Measurements from ENCODE around the gene RAB7B.

The RAB7B gene

DNA sequence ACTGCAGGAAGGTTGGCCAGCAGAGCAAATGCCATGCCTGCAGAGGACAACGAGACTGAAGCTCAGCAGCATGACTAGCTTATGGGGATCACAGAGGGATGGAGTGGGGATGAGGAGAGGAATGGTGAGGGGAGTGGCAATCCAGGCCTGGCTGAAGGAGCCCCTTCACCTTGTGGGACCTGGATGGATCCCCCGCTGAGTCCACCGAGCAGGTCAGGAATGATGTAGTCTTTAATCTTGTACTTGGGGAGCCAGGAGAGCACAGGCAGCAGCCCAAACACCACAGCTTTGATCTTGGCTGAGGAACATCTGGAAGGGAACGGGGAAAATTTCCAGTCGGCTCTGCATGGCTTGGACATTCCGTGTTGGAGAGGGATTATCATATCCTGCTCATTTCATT lies 70.4 kb downstream of the RAB7B start:
- no peaks in the 10 kb centered on the region for H3K36me3 ChIP-seq (ENCODE audit: control insufficient read depth in 5 of 5, insufficient read depth in 5 of 5, low read length in 5 of 5)
- peaks cover 4 to 15% (median 7%) of the 10 kb centered on the region in 5 donors for H3K27me3 ChIP-seq (ENCODE audit: control insufficient read depth in 5 of 5, insufficient read depth in 4 of 5, low read length in 5 of 5)
- peaks cover 0 to 10% (median 0%) of the 10 kb centered on the region in 5 donors for H3K4me1 ChIP-seq (ENCODE audit: control insufficient read depth in 5 of 5, insufficient read depth in 5 of 5, low read length in 5 of 5)
- no peak overlapping the region for H3K4me3 ChIP-seq (ENCODE audit: low read depth in 1 of 5, low read length in 5 of 5)
- no peak overlapping the region for H3K27ac ChIP-seq (ENCODE audit: low read depth, low read length)
- H3K9me3 ChIP-seq (ENCODE audit: control insufficient read depth in 5 of 5, low read length in 5 of 5) = no peaks in the 10 kb centered on the region
- H3K9ac ChIP-seq (ENCODE audit: low read length in 5 of 5) = no peak overlapping the region

DNA sequence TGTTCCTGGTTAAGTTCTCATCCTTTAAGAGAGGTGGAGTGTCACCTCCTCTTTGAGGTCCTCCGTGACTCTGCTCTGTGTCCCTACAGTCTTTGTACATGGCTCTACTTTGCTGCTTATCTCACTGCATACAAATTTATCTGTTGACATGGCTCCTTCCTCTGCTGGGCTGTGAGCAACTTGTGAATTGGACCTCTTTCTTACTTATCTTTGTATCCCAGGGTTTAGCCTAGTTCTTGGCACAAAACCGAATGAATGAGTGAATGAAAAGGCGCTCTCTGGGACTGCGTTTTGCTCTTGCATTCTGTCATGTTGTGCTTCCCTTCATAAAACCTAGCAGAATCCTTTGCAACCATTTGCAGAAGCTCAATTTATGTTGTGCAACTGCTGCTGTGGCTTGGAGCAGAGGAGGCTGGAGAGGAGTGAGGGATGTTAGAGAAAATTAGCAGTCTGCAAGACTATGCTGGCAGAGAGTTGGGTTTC lies 72.4 kb downstream of the RAB7B start:
- H3K4me1 ChIP-seq (ENCODE audit: control insufficient read depth in 5 of 5, insufficient read depth in 5 of 5, low read length in 5 of 5) = peaks cover 0 to 11% (median 0%) of the 10 kb centered on the region in 5 donors

DNA sequence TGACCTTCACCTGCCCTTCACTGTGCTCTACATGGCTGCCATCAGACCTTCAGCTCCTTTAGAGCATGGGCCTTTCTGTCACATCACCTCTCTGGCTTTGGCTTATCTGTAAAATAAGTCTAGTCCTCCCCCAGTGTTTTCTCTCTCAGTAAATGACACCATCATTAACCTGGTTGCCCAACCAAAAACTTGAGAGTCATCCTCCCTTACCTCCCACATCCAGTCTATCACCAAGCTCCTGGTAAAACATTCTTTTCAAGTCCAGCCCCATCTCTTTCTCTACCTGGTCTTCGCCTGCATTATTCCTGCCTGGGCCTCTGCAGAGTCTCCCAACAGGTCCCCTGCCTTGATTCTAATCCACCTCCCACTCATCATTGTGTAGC lies 73.0 kb downstream of the RAB7B start:
- no peaks in the 10 kb centered on the region for H3K9me3 ChIP-seq (ENCODE audit: control insufficient read depth in 5 of 5, low read length in 5 of 5)
- peaks cover 4 to 12% (median 7%) of the 10 kb centered on the region in 5 donors for H3K27me3 ChIP-seq (ENCODE audit: control insufficient read depth in 5 of 5, insufficient read depth in 4 of 5, low read length in 5 of 5)
- no peak overlapping the region for H3K4me3 ChIP-seq (ENCODE audit: low read depth in 1 of 5, low read length in 5 of 5)
- H3K4me1 ChIP-seq (ENCODE audit: control insufficient read depth in 5 of 5, insufficient read depth in 5 of 5, low read length in 5 of 5) = peaks cover 0 to 15% (median 0%) of the 10 kb centered on the region in 5 donors
- no peak overlapping the region for H3K9ac ChIP-seq (ENCODE audit: low read length in 5 of 5)
- H3K36me3 ChIP-seq (ENCODE audit: control insufficient read depth in 5 of 5, insufficient read depth in 5 of 5, low read length in 5 of 5) = no peaks in the 10 kb centered on the region
- H3K27ac ChIP-seq (ENCODE audit: low read depth, low read length) = no peak overlapping the region

More for the DNA sequence above, 72.4 kb downstream of the RAB7B start:
- Histone ChIP-seq H3K4me3 (ENCODE audit: low read depth in 1 of 5, low read length in 5 of 5) (no peak overlapping the region), H3K36me3 (ENCODE audit: control insufficient read depth in 5 of 5, insufficient read depth in 5 of 5, low read length in 5 of 5) (no peaks in the 10 kb centered on the region), H3K27ac (ENCODE audit: low read depth, low read length) (no peak overlapping the region), H3K9me3 (ENCODE audit: control insufficient read depth in 5 of 5, low read length in 5 of 5) (no peaks in the 10 kb centered on the region), H3K9ac (ENCODE audit: low read length in 5 of 5) (no peak overlapping the region), H3K27me3 (ENCODE audit: control insufficient read depth in 5 of 5, insufficient read depth in 4 of 5, low read length in 5 of 5) (peaks cover 4 to 12% (median 7%) of the 10 kb centered on the region in 5 donors)

DNA sequence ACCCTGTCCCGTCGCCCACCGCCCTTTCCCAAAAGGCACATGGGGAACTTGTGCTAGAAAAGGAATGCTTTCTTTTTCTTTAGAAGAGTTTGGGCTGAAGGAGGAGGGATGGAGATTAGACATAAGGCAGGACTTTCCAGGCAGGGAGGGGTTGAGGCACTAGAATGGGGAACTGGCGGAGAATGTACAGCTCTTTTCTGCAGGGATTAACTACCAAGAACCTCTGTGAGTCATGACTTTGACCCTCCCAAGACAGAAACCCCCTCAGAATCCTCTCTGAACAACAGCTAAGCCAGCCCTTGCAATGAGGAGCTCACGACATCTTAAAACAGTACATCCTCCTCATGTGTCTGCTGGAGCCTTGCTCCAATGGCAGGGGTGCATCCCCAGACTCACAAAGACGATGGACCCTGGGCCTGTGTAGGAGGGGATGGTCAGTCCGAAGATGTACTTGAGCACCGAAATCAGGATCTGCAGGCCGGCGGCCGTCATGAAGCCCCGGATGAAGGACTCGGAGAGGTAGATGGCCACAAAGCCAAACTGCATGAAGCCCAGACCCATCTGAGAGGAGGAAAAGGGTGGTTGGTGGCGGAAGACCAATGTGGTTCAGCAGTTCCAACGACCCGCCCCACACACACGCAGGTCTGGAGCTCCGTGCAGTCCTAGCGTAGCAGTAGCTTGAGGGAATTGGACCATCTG lies 73.5 kb downstream of the RAB7B start:
- peaks cover 0 to 15% (median 0%) of the 10 kb centered on the region in 5 donors for H3K4me1 ChIP-seq (ENCODE audit: control insufficient read depth in 5 of 5, insufficient read depth in 5 of 5, low read length in 5 of 5)
- H3K4me3 ChIP-seq (ENCODE audit: low read depth in 1 of 5, low read length in 5 of 5) = no peak overlapping the region
- peaks cover 4 to 12% (median 7%) of the 10 kb centered on the region in 5 donors for H3K27me3 ChIP-seq (ENCODE audit: control insufficient read depth in 5 of 5, insufficient read depth in 4 of 5, low read length in 5 of 5)
- H3K9ac ChIP-seq (ENCODE audit: low read length in 5 of 5) = no peak overlapping the region
- no peak overlapping the region for H3K27ac ChIP-seq (ENCODE audit: low read depth, low read length)
- no peaks in the 10 kb centered on the region for H3K9me3 ChIP-seq (ENCODE audit: control insufficient read depth in 5 of 5, low read length in 5 of 5)
- H3K36me3 ChIP-seq (ENCODE audit: control insufficient read depth in 5 of 5, insufficient read depth in 5 of 5, low read length in 5 of 5) = no peaks in the 10 kb centered on the region

DNA sequence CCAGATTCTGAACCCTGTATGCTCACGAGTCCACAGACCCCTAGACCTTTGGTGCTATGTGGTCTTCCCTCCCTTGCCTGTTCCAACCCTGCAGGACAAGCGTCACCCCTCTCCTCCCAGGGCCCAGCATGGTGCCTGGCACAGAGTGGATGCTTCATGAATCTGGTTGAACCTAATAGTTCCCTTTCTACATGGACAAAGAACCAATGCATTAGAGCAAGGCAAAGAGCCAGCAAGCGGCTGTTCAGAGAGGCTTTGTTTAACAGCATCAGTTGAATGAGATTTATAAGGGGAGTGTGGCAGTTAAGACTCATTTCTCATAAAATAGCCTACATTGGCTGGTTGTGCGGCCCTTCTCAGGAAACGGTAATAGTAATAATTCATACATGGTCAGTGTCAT lies 74.9 kb downstream of the RAB7B start:
- no peaks in the 10 kb centered on the region for H3K36me3 ChIP-seq (ENCODE audit: control insufficient read depth in 5 of 5, insufficient read depth in 5 of 5, low read length in 5 of 5)
- peaks cover 4 to 12% (median 7%) of the 10 kb centered on the region in 5 donors for H3K27me3 ChIP-seq (ENCODE audit: control insufficient read depth in 5 of 5, insufficient read depth in 4 of 5, low read length in 5 of 5)
- no peak overlapping the region for H3K27ac ChIP-seq (ENCODE audit: low read depth, low read length)
- no peak overlapping the region for H3K9ac ChIP-seq (ENCODE audit: low read length in 5 of 5)
- peaks cover 0 to 5% (median 0%) of the 10 kb centered on the region in 5 donors for H3K4me1 ChIP-seq (ENCODE audit: control insufficient read depth in 5 of 5, insufficient read depth in 5 of 5, low read length in 5 of 5)
- H3K4me3 ChIP-seq (ENCODE audit: low read depth in 1 of 5, low read length in 5 of 5) = no peak overlapping the region
- H3K9me3 ChIP-seq (ENCODE audit: control insufficient read depth in 5 of 5, low read length in 5 of 5) = no peaks in the 10 kb centered on the region

DNA sequence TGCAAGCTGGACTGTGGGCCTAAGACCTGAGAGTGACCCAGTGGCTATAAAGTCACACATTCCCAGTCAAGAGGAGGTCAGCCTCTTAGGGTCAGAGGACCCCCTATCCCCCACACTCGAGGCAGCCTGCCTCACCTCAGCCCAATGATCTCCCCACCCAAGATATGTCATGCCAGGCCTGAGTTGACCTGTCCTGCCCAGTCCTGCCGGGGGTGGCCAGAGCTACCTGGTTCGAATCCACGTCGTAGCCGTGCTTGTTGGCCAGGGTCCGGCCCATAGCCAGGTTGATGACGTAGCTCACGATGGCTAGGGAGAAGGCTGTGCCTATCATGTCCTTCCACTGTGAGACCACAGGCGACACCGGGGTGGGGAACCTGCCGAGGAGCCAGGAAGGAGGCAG lies 75.5 kb downstream of the RAB7B start:
- no peak overlapping the region for H3K9ac ChIP-seq (ENCODE audit: low read length in 5 of 5)

DNA sequence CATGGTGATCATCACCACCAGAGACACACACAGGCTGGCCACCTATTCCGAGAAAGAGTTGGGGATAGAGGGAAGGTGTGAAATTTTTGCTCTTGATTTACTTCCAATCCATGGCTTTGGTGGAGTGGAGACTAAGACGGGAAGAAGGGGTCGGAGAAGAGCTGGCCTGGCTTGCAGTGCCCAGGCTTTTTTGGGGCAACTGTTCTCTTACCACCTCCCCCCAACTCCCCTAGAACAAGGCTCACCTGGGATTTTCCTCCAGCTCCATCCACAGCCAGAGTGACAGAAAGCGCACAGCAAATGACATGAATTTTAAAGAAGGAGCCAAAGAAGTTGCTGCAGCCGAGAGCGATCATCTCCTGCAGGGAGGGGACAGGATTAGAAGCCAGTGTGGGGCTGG lies 75.9 kb downstream of the RAB7B start:
- Histone ChIP-seq H3K4me1 (ENCODE audit: control insufficient read depth in 5 of 5, insufficient read depth in 5 of 5, low read length in 5 of 5) (peaks cover 0 to 5% (median 0%) of the 10 kb centered on the region in 5 donors), H3K9ac (ENCODE audit: low read length in 5 of 5) (no peak overlapping the region), H3K27ac (ENCODE audit: low read depth, low read length) (no peak overlapping the region), H3K36me3 (ENCODE audit: control insufficient read depth in 5 of 5, insufficient read depth in 5 of 5, low read length in 5 of 5) (no peaks in the 10 kb centered on the region), H3K27me3 (ENCODE audit: control insufficient read depth in 5 of 5, insufficient read depth in 4 of 5, low read length in 5 of 5) (peaks cover under 1 to 10% (median 4%) of the 10 kb centered on the region in 5 donors), H3K4me3 (ENCODE audit: low read depth in 1 of 5, low read length in 5 of 5) (no peak overlapping the region), H3K9me3 (ENCODE audit: control insufficient read depth in 5 of 5, low read length in 5 of 5) (no peaks in the 10 kb centered on the region)

More for the DNA sequence above, 75.5 kb downstream of the RAB7B start:
- Histone ChIP-seq H3K27ac (ENCODE audit: low read depth, low read length) (no peak overlapping the region), H3K27me3 (ENCODE audit: control insufficient read depth in 5 of 5, insufficient read depth in 4 of 5, low read length in 5 of 5) (peaks cover 4 to 10% (median 6%) of the 10 kb centered on the region in 5 donors), H3K4me3 (ENCODE audit: low read depth in 1 of 5, low read length in 5 of 5) (no peak overlapping the region), H3K36me3 (ENCODE audit: control insufficient read depth in 5 of 5, insufficient read depth in 5 of 5, low read length in 5 of 5) (no peaks in the 10 kb centered on the region), H3K9me3 (ENCODE audit: control insufficient read depth in 5 of 5, low read length in 5 of 5) (no peaks in the 10 kb centered on the region), H3K4me1 (ENCODE audit: control insufficient read depth in 5 of 5, insufficient read depth in 5 of 5, low read length in 5 of 5) (peaks cover 0 to 5% (median 0%) of the 10 kb centered on the region in 5 donors)

Data from subcutaneous abdominal adipose tissue (tissue), 5 donors.